DMS79 treated with DMSO at 0.1 percent for 48 hours (cell line): ENCODE results near the gene IGSF6.
A peak's percentile ranks its signal among the peaks of the same experiment; 100 is the strongest.
"Not testable (repeated sequence)": the region's sequence is repeated elsewhere in the genome, so short reads cannot be mapped to it uniquely, and the experiment has no call there.

ENCODE experiments used
- DNase-seq: peaks from one replicate; lab custom pipeline; 2025; lab: John Stamatoyannopoulos, UW

Gene IGSF6

GRCh38 chr16:21653571-21653970 is 1.2 kb upstream of the IGSF6 start:
- DNase-seq = no peak

- DNase-seq = no peak
Measured at GRCh38 chr16:21651515-21651914, 893 bp downstream of the IGSF6 start.

GRCh38 chr16:21650521-21650920 is 1.9 kb downstream of the IGSF6 start:
- DNase-seq = no peak

GRCh38 chr16:21649826-21650406 is 2.5 kb downstream of the IGSF6 start:
- DNase-seq = not testable (repeated sequence)

DNA sequence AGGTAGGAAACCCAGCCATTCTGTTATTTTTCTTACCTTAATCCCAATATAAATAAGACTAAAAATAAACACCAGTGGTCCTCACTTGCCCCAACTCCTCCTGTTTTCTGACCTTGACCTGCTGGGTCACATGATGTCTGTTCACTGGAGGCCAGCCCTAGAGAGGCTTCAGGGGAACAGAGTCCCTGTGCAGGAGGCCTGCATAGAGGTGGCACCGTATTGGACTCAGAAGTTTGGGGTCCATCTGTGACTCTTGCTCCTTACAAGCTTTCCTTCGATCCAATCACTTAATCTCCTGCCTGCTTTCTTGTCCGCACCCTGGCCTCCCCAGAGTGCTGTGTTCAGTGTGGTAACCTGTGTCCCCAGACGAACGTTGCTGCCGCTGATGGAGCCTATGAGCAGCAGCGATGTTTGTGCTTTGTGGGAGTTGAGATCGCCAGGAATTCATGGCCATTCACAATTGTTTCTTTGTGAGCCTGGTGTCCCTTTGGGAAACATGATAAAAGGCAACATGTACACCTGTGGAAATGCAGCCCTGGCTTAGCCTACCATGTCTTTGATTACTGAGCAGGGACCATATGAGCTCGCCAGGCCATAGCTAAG is 4.7 kb downstream of the IGSF6 start:
- DNase-seq = no peak

DNA sequence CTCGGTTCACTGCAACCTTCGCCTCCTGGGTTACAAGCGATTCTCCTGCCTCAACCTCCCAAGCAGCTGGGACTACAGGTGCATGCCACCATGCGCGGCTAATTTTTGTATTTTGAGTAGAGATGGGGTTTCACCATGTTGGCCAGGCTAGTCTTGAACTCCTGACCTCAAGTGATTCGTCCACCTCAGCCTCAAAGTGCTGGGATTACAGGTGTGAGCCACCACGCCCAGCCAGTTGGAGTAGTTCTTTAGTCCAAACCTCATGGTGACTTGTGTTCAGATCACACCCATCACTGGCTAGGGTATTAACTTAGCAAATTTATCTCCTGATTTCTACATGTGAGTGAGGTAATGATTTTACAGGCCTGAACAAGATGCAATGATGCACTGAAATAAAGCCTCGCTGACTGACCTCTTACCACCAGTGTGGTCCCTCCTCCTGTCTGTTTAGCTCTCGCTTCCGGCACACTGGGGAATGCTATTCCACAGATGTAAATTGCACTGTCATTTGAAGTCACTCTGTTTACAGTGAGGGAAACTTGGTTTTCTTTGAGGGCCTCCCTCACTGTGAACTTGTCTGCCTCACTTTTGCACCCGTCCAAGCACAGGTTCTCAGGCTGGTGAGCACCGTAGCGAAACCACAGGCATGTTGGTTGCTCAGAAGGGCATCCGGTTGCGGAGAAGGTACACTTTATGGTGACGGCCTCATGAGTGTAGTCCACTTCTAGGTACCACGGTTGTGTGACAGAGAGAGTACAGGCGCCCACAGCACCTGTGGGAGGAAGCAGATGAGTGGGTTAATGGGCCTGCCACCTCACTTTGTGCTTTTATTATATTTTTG is 5.5 kb downstream of the IGSF6 start:
- peak; percentile 18 for DNase-seq

- DNase-seq = no peak
Measured at GRCh38 chr16:21646091-21646490, 6.3 kb downstream of the IGSF6 start.

DNA sequence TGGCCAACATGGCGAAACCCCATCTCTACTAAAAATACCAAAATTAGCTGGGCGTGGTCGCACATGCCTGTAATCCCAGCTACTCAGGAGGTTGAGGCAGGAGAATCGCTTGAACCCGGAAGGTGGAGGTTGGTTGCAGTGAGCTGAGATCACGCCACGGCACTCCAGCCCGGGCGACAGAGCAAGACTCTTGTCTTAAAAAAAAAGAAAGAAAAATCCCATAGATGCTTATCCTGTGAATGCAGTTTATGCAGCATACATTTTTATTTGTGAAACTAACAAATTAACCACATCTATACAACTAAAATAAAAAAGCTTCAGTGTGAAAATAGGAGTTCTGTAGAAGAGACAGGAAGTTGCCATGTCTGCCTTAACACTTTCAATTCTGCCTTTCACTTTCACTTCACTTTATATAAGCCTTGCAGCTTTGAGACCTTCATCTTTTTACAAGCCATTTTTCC is 7.1 kb downstream of the IGSF6 start:
- no peak for DNase-seq

GRCh38 chr16:21644674-21645073 is 7.7 kb downstream of the IGSF6 start:
- DNase-seq = no peak

DNA sequence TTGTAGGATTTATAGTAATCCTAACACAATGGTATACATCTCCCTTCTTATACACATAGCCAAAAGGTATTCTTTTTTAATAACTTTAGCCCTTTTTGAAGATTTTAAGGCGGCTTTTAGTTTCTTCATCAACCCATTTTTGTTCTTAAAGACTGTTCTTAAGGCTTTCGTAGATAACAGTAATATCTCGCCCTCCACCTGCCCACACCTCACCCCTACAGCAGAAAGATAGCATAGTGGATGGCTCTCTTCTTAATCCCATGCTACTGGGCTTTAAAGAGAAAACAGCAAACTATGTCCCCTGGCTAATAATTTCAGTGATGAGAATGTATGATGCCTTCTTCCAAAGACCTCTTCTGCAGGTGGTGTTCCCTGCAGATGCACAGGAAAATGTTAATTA is 8.6 kb downstream of the IGSF6 start:
- DNase-seq = no peak

- DNase-seq = no peak
Measured at GRCh38 chr16:21642861-21643260, 9.5 kb downstream of the IGSF6 start.

DNA sequence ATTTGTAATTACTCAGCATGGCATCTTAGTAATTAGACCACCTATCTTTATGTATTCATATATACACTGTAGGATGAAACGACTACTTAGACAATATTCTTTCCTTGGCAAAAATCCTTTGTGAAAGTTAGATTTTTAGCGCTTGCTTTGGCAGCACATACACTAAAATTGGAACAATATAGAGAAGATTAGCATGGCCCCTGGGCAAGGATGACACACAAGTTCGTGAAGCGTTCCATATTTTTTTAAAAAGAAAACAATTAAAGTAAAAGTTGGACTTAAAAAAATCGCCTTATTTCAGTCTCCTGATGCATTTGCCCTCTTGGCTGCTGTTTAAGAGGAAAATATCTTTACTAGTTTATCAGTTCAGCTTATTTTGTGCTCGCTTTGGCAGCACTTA is 10.5 kb downstream of the IGSF6 start:
- DNase-seq = no peak

- DNase-seq = no peak
Measured at GRCh38 chr16:21639493-21639892, 12.9 kb downstream of the IGSF6 start.

- no peak for DNase-seq
Measured at GRCh38 chr16:21638573-21638975, 13.8 kb downstream of the IGSF6 start.

DNA sequence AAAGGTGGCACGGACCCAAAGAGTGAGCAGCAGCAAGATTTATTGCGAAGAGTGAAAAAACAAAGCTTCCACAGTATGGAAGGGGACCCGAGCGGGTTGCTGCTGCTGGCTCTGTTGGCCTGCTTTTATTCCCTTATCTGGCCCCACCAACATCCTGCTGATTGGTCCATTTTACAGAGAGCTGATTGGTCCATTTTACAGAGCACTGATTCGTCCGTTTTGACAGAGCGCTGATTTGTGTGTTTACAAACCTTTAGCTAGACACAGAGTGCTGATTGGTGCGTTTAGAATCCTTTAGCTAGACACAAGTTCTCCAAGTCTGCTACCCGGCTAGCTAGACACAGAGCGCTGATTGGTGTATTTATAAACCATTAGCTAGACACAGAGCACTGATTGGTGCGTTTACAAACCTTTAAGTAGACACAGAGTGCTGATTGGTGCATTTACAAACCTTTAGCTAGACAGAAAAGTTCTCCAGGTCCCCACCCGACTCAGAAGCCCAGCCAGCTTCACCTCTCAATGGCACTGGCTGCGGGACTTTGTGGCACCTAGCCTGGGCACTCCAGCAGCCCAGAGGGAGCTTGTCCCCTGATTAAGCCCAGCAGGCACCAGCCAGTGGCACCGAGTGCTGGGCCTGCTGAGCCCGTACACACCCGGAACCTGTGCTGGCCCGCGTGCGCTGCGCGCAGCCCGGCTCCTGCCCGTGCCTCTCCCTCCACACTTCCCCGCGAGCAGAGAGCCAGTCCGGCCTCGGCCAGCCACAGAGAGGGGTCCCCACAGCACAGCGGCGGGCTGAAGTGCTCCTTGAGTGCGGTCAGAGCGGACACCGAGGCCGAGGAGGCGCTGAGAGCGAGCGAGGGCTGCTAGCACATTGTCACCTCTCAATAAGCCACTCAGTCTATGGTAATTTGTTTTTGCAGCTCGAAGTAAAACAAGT is 15.1 kb downstream of the IGSF6 start:
- DNase-seq = no peak

DNA sequence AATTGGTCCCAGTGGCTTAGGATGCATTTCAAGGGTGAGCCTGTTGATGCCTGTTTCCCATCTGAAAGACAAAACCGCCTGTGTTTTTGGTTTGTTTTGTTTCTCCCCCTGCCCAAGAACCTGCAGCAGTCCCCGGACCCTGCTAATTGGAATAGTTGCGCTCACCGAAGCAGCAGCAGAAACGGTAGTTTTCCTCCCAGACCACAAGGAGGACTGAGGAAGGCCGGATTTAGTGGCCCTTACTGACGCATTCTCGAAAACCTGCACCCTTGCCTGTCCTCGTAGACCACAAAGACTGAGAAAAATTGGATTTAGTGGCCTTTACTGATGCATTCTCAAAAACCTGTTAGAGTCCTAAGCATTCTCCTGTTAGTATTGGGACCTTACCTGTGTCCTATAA is 16.7 kb downstream of the IGSF6 start:
- DNase-seq = not testable (repeated sequence)

DNA sequence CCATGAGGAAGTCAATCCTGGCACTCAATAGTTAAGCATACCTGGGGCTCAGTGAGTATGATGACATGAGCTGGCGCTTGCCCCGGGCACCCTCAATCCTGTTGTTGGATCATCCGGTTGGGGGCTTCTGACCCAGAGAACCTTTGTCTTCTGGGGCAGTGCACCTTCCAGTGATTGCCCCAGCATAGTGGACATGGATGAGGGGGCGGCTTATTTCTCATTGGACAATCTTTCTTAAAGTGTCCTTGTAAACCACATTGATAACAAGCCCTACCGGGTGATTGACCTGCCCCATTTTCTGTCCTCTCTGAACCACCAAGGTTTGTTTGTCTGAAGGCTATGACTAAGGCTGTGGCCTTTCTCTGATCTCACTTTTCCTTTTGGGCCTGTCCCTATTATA is 18.2 kb downstream of the IGSF6 start:
- no peak for DNase-seq

- DNase-seq = not testable (repeated sequence)
Measured at GRCh38 chr16:21631951-21632575, 20.3 kb downstream of the IGSF6 start.

DNA sequence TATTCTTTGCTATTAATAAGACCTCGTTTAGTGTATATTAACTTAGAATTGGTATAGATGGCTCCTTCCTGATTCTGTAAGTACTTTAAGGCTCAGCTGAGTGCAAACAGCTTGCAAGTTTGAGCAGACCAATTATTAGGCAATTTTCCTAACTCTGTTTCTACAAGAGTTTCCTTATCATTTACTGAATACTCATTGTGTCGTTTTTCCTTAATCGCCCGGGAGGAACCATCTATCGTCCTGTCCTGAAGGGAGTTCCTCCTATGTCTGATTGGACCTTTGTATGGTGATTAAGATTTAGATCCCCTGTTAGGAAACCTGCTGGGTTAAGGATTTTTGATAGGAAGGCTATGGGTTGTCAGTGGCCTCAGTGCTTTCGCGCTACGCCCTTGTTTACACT is 21.0 kb downstream of the IGSF6 start:
- not testable (repeated sequence) for DNase-seq

GRCh38 chr16:21630866-21631265 is 21.5 kb downstream of the IGSF6 start:
- DNase-seq = not testable (repeated sequence)
